GM04504 (cell line): ENCODE data around the gene TBC1D22A.

ENCODE experiments used
- DNase-seq: peaks from one replicate; pipeline ENCODE4 v3.0.0-alpha.2; 2012; ENCODE audit warnings: low read depth

The TBC1D22A gene

DNA sequence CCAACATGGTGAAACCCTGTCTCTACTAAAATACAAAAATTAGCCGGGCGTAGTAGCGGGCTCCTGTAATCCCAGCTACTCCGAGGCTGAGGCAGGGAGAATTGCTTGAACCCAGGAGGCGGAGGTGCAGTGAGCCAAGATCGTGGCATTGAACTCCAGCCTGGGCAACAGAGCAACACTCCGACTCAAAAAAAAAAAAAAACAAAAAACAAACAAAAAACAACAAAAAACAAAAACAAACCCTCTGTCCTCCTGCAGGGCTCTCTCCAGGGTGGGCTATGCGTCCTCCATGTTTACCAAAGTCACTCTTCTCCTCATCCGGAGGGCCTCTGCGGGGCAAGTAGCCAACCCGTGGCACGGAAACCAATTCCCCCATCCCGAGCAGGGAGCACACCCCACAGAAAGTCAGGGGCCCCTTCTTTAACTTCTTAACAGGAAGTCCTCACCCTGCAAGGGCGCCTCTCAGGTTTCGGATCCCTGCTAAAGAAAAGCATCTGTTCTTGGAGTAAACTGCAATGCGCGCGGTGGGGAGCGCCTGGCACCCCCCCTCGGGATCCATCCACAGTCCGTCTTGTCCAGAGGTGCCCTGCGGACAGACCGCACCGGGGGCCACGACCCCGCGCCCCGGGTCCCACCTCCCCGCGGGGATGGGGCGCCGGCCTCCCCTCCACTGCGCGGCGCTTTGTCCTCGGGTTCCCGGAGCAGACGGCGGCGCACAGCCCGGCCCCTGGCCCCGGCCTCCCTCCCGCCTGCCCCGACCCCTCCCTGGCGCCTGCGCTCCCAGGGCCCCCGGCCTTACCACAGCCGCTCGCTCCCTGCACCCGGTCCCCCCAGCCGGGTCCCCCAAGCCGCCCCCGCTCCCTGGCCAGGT lies 25.1 kb upstream of the TBC1D22A start:
- DNase-seq: no peak

DNA sequence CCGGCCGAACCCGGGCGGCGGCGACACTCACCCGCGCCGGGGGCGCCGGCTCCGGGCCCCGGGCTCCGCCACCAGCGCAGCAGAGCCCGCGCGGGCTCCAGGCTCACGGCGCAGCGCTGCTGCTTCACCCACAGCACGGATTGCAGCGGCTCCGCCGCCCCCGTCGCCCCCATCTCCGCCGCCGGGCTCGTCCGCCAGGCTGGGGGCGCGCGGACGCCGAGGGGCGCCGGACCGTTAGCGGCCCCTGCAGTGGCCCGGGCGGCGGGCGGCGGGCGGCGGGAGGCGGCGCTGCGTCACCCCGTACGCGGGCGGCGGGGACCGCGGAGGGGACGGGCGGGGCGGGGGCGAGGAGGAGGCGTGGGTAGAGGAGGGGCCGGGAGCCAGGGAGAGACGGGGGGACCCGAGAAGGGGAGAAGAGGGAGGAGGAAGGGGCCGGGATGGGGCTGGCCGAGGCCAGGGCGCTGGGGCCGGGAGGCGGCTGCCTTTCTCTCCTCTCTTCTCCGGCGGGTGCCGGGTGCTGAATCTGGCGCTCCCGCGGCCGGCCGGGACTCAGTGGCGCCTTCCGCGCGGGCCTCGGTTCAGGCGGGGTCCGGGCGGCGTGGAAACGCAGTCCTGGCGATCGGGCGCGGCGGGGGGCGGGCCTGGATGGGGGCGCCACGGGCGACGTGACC lies 24.3 kb upstream of the TBC1D22A start, which contains the start of gene CERK:
Gene CERK, minus strand, starts transcription at position 277 of the 671 bp plus-strand sequence. Its CDS starts 104 bp downstream, at position 173.
- DNase-seq: peak; percentile 32

DNA sequence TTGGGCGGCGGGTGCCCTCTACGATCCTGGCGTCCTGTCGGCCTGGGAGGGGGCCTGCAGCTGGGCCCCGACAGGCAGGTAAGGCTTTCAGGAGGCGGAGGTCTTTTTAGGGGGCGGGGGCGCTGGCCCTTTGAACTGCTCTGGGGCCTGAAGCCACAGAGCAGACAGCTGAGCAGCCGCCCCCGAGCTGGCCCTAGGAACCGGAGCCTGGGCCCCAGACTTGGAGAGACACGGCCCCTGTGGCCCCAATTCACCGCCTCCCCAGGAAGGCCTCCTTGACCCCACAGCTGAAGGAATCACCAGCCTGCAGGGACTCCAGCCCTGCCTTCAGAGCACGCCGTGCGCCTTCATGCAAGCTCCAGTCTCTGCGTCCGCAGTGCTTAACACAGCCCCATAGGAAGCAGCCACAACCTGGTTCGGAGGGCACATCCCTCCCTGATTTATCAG lies 23.8 kb upstream of the TBC1D22A start:
- no peak for DNase-seq

- peak; percentile 19 for DNase-seq
These were observed 23.2 kb upstream of the TBC1D22A start for GRCh38 chr22:46739094-46739870.

- DNase-seq: no peak
These were observed 21.3 kb upstream of the TBC1D22A start for GRCh38 chr22:46740910-46741780.

DNA sequence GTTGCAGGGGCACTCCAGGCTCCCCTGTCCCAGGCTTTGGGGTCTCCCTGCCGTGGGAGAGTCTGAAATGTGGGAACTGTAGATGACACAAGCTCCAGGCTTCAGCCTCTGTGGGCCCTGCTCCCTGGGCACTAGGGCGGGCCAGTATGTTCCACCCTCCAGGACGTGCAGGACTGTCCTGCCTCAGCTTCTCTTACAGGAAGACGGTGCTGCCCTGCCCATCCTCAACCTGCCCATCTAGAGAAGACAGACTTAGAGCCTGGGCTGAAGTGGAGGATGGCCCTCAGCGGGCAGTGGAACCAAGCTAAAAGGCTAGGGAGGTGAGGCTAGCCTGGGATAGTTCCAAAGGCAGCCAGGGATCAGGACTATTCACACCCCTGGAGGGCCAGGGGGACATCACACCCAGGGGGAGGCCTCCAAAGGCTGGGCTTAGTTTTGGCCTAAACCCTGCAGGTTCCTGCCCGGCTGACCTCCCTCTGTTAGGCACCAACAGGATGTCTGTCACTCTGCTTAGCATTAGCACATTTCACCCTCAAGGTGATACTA lies 20.4 kb upstream of the TBC1D22A start:
- no peak for DNase-seq

DNA sequence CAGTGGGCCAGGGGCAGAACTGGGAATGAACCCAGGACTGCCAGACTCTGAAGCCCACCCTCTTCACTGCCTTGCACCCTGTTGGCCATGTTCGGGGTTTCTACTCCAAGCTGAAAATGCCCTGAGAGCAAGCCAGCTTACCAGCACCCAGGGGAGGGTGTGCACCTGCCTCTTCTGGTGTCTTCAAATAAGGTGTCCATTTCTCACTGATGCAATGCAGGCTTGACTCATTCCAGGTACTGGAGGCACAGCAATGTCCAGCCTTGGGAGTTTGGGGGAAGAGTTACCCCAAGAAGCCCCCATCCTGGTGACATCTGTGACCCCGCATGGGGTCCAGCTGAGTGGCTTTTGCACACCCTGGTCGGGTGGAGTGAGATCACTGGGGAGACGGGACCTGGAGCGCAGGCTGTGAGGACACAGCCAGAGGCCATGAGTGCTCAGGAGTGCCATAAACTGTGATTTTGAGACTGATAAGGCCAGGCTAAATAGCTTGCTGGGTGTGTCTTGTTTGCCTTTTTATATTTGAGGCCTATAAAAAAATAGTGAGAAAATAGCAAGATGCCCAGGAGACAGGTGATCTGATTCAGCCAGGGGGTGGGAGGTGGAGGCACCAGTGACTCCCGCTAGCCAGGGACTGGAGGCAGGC lies 19.8 kb upstream of the TBC1D22A start:
- DNase-seq: no peak

- DNase-seq: no peak
These were observed 17.9 kb upstream of the TBC1D22A start for GRCh38 chr22:46744581-46744980.

GRCh38 chr22:46746192-46746591 lies 16.3 kb upstream of the TBC1D22A start:
- DNase-seq: no peak

DNA sequence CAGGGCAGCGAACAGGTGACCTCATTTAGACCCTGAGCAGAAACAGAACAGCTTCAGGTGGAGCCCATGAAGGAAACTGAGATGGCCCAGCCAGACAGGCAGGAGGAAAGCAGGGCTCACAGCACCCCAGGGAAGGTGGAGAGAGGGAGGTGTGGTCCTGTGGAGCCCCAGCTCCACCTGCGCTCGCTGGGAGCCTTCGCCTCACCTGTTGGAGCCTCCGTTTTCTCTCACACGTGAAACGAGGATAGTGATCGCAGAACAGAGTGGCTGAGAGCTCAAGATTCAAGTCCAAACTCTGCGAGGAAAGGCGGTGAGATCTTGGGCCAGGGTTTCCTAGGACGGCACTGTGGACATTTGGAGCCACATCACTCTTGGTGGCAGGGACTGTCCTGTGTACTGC lies 15.8 kb upstream of the TBC1D22A start:
- DNase-seq: no peak

GRCh38 chr22:46747646-46748045 lies 14.8 kb upstream of the TBC1D22A start:
- no peak for DNase-seq

- no peak for DNase-seq
These were observed 14.1 kb upstream of the TBC1D22A start for GRCh38 chr22:46748206-46748907.

DNA sequence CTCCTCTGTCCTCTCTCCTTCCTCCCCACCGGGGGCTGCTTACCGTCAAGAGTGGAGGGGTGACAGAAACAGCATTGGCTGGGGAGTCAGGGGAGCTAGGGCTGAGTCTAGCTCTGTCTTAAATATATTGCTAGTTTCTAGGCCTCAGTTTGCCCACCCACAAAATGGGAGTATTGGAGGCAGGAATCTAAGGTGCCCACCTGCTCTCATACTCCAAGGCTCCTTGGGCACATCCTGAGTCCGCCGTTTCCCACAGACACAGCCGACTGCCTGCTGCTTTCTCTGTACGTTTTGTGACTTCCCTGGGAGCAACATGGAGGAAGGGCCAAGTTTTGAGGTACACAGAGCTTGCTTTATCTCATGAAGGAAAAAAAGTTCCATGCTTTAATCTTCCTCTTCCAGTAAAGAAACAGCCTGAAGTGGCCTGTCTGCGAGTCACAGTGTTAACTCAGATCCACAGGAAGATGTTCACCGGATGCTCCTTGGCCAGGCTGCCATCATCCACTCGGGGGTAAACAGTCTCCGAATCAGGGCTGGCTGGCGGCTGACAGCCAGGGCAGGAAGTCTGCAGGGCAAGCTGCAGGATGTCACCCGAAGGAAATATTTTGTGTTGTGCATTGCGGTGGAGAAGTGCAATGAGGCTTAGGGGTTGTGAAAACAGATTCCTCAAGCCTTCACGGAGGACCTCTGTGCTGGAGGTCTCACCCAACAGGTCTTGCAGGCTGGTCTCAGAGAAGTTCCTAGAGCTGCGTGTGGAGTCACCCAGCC lies 13.4 kb upstream of the TBC1D22A start:
- DNase-seq: no peak

- DNase-seq: no peak
These were observed 12.5 kb upstream of the TBC1D22A start for GRCh38 chr22:46749682-46750529.

GRCh38 chr22:46750530-46750800 lies 12.0 kb upstream of the TBC1D22A start:
- DNase-seq: no peak

DNA sequence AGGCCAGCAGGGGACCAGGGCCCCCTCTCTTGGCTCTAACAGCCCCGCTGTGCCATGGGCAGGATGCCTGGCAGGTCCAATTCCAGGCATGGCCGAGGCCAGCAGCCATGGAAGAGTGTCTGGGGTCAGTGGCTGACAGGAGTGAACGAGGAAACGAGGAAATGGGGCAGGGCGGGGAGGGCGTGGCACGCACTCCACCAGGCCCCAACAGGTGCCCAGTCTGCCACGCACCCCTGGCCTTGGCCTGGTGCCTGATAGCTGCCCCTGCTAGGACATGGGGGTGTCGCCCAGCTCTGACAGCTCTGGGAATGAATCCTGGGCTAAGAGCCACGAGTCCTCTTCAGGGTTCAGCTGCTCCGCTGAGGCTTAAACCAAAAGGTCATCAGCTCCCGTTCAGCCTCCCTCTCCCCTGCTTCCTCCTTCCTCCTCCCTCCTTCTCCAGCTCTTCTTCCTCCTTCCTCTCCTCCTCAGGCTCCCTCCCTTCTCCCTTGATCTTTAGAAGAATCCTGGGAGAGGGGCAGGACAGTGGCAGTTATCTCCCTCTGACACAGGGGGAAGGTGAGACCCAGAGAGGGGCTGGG lies 11.5 kb upstream of the TBC1D22A start:
- no peak for DNase-seq

DNA sequence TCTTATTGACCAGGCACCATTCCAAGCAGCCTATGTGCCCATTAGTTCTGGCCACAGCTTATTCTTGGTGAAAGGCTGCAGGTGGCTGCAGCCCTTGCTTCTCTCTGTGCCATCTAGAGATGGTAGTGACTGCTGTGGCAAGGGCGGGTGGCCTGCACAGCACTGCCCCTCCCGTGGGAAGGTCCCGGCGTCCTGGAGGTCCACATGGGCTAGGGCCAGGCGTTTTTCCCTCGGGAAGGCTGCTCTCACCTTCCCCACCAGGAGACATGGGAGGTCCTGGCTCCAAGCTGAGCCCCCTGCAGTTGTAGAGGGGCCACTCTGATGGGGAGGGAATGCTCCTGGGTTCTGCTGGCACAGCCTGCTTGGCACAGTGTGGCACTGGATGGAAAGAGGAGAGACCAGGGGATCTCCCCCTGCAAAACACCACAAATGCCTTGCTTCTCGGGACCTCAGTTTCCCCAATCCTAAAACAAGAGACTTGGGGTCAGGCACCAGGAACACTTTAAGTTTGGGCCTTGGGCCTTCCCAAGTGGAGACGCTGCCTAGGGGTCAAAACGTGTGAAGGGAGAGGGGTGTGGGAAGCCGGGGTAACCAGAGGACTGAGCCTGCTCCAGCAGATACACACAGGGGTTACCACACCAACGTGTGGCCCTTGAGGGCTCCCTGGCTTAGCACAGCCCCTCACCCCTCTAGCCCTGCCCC lies 10.0 kb upstream of the TBC1D22A start:
- DNase-seq: no peak

DNA sequence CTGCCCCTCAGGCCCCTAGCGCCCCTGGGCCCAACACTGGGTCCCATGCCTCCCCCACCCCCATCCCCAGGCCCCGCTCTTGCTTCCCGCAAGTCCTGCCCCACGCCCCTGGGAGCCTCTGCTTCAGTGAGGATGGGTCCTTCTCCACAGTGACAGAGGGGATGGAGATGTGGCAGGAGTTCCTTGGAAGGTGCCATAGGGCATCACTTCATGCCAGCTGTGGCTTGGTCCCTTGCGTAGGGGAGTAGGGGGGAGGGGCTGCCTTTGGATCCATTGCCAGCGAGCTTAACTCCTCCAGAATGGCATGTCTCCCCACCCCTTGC lies 9.5 kb upstream of the TBC1D22A start:
- DNase-seq: no peak
